ENCODE results near the gene PAQR4.

DNA sequence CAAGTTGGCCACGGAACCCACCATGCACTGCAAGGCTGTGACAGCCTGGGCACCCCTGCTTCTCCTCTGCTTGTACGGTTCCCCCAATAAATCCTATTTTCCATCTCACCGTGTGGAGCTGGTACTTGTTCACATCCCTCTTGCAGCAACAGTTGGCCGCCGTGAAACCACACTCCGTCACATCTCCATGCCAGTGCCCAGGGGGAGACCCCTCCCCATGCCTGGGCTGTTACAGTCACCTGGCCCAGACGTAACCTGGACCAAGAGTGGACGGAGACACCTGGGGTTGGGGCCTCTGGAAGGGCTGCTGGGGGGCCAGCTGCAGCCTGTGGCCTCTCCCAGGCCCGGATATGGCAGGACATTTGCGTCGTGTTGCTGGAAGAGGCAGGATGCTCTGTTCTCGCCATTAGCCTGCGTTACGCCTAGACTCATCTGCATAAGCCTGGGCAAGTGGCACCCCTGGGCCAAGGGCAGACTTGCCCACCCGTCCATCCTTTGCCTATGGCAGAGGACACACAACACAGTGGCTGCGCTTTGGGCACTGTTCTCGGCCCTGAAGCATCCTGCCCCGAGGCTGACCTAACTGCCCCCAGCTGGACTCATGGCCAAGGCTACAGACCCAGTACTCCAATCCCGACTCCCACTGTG, 19.3 kb upstream of the PAQR4 start:
- no peak for TF ChIP-seq POLR2A (IDR thresholded peaks at IDR 0.05; ENCODE audit: low read depth, low read length)
- TF ChIP-seq BRCA1 (IDR thresholded peaks at IDR 0.05; ENCODE audit: low read depth, low read length): no peak
- TF ChIP-seq, protein P1, sequence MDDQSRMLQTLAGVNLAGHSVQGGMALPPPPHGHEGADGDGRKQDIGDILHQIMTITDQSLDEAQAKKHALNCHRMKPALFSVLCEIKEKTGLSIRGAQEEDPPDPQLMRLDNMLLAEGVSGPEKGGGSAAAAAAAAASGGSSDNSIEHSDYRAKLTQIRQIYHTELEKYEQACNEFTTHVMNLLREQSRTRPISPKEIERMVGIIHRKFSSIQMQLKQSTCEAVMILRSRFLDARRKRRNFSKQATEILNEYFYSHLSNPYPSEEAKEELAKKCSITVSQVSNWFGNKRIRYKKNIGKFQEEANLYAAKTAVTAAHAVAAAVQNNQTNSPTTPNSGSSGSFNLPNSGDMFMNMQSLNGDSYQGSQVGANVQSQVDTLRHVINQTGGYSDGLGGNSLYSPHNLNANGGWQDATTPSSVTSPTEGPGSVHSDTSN (IDR thresholded peaks at IDR 0.05; ENCODE audit: insufficient replicate concordance, low read depth, low read length): no peak
- TF ChIP-seq ZNF274 (IDR thresholded peaks at IDR 0.05; ENCODE audit: insufficient read depth, insufficient read length): no peak
